C4-2B (cell line): ENCODE measurements around the gene ARL6IP6.

Experiments
- CTCF ChIP-seq: fragments of 450-650 bp; conservative IDR thresholded peaks from 2 replicates; pipeline ENCODE4 v1.5.1; 2017; ENCODE audit warnings: mild to moderate bottlenecking
- ZFX ChIP-seq: fragments of 450-650 bp; IDR thresholded peaks from 2 replicates; pipeline ENCODE4 v1.6.1; 2017

- TF ChIP-seq CTCF (no peak), ZFX (no peak)
Observed at GRCh38 chr2:152720794-152721193, 2.4 kb downstream of the ARL6IP6 start.
